GM23248 (cell line): ENCODE data around the gene JAK3.

Source experiments
- EZH2 ChIP-seq: fragments of 200-600 bp; sonication (generic); IDR thresholded peaks from 2 replicates; pipeline ENCODE4 v1.6.1; 2018; ENCODE audit warnings: antibody characterized with exemption, mild to moderate bottlenecking; ENCODE audit not compliant: insufficient read depth, poor library complexity, severe bottlenecking
- EZH2phosphoT487 ChIP-seq: fragments of 200-600 bp; sonication (generic); IDR thresholded peaks from 2 replicates; pipeline ENCODE4 v1.6.1; 2018; ENCODE audit warnings: antibody characterized with exemption, moderate library complexity, mild to moderate bottlenecking, low read depth; ENCODE audit not compliant: insufficient read depth

- TF ChIP-seq EZH2phosphoT487 (no peak), EZH2 (no peak)
These were observed 69.4 kb downstream of the JAK3 start for GRCh38 chr19:17778251-17778967.
